Activated T-cell treated with anti-CD3 and anti-CD28 coated beads, Interleukin-2, amount 50 U/mL, for 72 hours (primary cell): ENCODE measurements around the gene DEGS2. TPM values are rescaled to one million over a fixed set of nuclear protein-coding genes. Genes with fewer than 3 reads are reported as not detected.
"Not testable (repeated sequence)": the region's sequence is repeated elsewhere in the genome, so short reads cannot be mapped to it uniquely, and the experiment has no call there.

ENCODE experiments used
- ATAC-seq, 2 donors: fragments of 150-1000 bp; cut with Tn5 transposase; replicated peaks in 1 of 2; 2 replicates each; pipeline ENCODE4 v1.10.0; 2021; ENCODE audit warnings: moderate library complexity in 2 of 2, mild to moderate bottlenecking in 1 of 2
- DNase-seq, 2 donors: peaks; one replicate each; pipeline ENCODE4 v3.0.0; 2021 to 2022; ENCODE audit warnings: mixed read lengths in 1 of 2
- H3K27ac Mint-ChIP-seq: one replicate; pipeline ENCODE4 v1.8.0; 2022; ENCODE audit warnings: mild to moderate bottlenecking, moderate library complexity, mixed read lengths
- H3K27me3 Mint-ChIP-seq: one replicate; pipeline ENCODE4 v1.8.0; 2022; ENCODE audit warnings: low read depth, mixed read lengths
- H3K36me3 Mint-ChIP-seq, 2 donors: one replicate each; pipeline ENCODE4 v1.8.0; 2022; ENCODE audit warnings: mixed read lengths in 2 of 2, mild to moderate bottlenecking in 1 of 2; ENCODE audit not compliant: insufficient read depth in 2 of 2
- H3K4me1 Mint-ChIP-seq: one replicate; pipeline ENCODE4 v1.8.0; 2022; ENCODE audit warnings: low read depth, mixed read lengths
- H3K4me3 Mint-ChIP-seq, 2 donors: one replicate each; pipeline ENCODE4 v1.8.0; 2022; ENCODE audit warnings: mild to moderate bottlenecking in 2 of 2, mixed read lengths in 2 of 2, moderate library complexity in 2 of 2
- H3K9me3 Mint-ChIP-seq, 2 donors: one replicate each; pipeline ENCODE4 v1.8.0; 2022; ENCODE audit warnings: mixed read lengths in 2 of 2
- total RNA-seq, 2 donors: library from RNA; stranded (reverse); gene quantifications; one replicate each; pipeline ENCODE4 v1.2.3, GENCODE V29; 2022

DEGS2 gene
- total RNA-seq, 2 donors from 2014 or later, result 1.8 to 4.2 TPM

DNA sequence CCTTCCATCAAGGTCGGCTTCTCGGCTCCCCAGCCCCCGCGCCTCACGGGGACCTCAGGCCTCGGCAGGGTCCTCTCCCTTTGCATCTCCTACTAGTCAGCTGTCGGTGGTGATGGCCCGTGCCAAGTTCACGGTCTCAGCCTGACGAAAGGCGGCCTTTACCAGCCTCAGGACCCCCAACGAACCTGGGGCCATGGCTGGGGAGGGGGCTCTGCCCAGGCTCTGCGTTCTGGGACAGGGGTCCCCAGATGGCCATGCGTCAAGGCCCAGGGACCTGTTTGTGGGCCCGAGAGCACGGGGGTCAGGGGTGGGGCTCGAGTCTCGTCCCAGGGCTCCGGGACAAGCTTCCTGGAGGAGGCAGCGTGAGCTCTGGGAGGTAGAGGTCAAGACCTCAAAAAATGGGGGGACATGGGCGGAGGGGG lies 32.8 kb upstream of the DEGS2 start:
- Mint-ChIP-seq H3K27ac (peak overlapping the region; percentile 74), H3K4me3 (peak overlapping the region; percentile 80 to 81), H3K9me3 (no peaks in the 10 kb centered on the region), H3K27me3 (no peaks in the 10 kb centered on the region), H3K4me1 (peaks cover 11% of the 10 kb centered on the region), H3K36me3 (no peaks in the 10 kb centered on the region)
- no peak for ATAC-seq
- peak; percentile 12 to 19 for DNase-seq

- Mint-ChIP-seq H3K4me1 (peaks cover 11% of the 10 kb centered on the region), H3K27ac (peak overlapping the region; percentile 54), H3K9me3 (no peaks in the 10 kb centered on the region), H3K4me3 (peak overlapping the region; percentile 18 to 80), H3K27me3 (no peaks in the 10 kb centered on the region), H3K36me3 (no peaks in the 10 kb centered on the region)
- DNase-seq (no peak), ATAC-seq (no peak)
These were observed 32.3 kb upstream of the DEGS2 start for GRCh38 chr14:100191584-100192249.

- Mint-ChIP-seq H3K27me3 (no peaks in the 10 kb centered on the region), H3K36me3 (no peaks in the 10 kb centered on the region), H3K4me1 (peaks cover 11% of the 10 kb centered on the region), H3K27ac (no peak overlapping the region), H3K4me3 (no peak overlapping the region), H3K9me3 (no peaks in the 10 kb centered on the region)
- DNase-seq, result no peak
- ATAC-seq, result no peak
These were observed 30.7 kb upstream of the DEGS2 start for GRCh38 chr14:100190126-100190525.

DNA sequence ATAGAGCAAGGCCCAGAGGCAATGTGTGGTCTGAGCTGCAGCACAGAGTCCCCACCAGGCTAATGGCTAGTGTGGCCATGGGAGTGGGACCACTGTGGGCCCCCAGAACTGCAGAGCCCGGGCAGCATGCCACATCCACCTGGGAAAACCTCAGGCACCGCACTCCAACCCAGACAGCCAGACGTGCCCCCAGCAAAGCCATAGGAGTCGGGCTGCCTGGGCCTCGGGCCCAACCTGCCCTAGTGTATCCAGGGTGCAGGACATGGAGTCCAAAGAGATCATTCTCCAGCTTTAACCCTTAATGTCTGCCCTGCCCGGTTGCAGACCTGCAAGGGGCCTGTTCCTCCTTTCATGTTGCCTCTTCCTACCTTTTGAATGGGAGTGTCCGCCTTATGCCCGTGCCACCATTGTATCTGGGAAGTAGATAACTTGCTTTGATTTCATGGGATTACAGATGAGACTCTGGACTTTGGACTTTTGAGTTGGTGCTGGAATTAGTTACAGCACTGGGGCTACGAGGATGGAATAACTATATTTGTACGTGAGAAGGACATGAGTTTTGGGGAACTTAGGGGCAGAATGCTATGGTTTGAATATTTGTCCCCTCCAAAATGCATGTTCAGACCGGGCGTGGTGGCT lies 29.1 kb upstream of the DEGS2 start:
- no peaks in the 10 kb centered on the region for H3K27me3 Mint-ChIP-seq
- H3K9me3 Mint-ChIP-seq, result no peaks in the 10 kb centered on the region
- H3K4me3 Mint-ChIP-seq, result no peak overlapping the region
- H3K4me1 Mint-ChIP-seq, result peaks cover 10% of the 10 kb centered on the region
- H3K27ac Mint-ChIP-seq, result no peak overlapping the region
- ATAC-seq, result no peak
- no peaks in the 10 kb centered on the region for H3K36me3 Mint-ChIP-seq
- DNase-seq, result no peak

DNA sequence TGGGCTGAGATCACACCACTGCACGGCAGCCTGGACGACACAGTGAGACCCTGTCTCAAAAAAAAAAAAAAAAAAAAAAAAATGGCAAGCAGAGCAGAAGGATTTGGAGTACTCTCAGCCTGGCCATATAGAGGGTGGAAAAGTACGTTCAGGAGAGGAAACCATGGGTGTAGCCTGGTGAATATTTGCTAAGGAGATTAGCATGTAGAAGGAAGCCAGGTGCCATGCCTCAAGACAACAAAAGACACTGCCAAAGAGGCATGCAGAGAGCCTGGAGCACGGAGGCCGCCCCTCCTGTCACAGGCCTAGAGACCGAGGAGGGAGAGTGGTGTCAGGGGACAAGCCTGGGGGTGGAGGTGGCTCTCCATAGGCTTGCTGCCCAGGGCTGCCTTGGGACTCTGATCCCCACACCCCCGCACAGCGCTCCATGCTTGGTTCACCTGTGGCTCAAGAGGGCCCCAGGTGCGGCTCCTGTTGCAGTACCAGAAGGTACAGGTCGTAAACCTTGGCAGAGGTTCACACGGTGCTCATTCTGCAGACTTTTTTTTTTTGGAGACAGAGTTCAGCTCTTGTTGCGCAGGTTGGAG lies 27.9 kb upstream of the DEGS2 start:
- ATAC-seq, result no peak
- no peaks in the 10 kb centered on the region for H3K27me3 Mint-ChIP-seq
- no peak overlapping the region for H3K27ac Mint-ChIP-seq
- H3K9me3 Mint-ChIP-seq, result no peaks in the 10 kb centered on the region
- peaks cover 2% of the 10 kb centered on the region for H3K4me1 Mint-ChIP-seq
- no peak overlapping the region for H3K4me3 Mint-ChIP-seq
- no peaks in the 10 kb centered on the region for H3K36me3 Mint-ChIP-seq
- DNase-seq, result no peak

DNA sequence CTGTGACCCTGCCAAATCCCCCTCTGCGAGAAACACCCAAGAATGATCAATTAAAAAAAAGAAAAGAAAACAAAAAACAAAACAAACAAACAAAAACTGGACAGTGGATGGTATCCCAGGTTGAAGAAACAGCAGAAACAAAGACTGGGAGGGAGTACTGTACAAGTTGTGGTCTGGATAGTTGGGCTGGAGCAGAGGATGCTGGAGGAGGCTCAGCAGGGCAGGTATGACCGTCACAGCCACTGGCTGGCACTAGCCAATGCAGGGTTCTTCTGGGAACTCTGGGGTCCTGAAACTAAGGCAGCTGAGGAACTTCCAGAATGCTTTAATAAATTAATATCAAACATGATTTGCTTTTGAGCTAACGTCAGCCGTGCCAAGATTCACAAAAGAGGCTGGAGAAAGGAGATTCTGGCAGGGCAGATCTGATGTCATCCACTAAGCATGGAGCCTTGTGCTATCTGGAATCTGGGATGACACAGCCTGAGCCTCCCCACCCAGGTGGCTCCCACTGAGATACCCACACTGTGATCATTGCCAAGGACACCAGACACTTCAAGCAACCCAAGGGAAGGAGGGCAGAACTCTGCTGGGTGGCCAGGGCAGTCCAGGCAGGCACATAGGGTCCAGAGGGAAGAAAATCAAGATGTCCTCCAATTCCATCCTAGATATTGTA lies 22.6 kb upstream of the DEGS2 start:
- not testable (repeated sequence) for H3K27me3 Mint-ChIP-seq, ATAC-seq, H3K9me3 Mint-ChIP-seq, H3K36me3 Mint-ChIP-seq, H3K4me3 Mint-ChIP-seq, H3K27ac Mint-ChIP-seq, DNase-seq, H3K4me1 Mint-ChIP-seq

GRCh38 chr14:100180671-100181070 lies 21.2 kb upstream of the DEGS2 start:
- H3K4me1 Mint-ChIP-seq, ATAC-seq: not testable (repeated sequence)

DNA sequence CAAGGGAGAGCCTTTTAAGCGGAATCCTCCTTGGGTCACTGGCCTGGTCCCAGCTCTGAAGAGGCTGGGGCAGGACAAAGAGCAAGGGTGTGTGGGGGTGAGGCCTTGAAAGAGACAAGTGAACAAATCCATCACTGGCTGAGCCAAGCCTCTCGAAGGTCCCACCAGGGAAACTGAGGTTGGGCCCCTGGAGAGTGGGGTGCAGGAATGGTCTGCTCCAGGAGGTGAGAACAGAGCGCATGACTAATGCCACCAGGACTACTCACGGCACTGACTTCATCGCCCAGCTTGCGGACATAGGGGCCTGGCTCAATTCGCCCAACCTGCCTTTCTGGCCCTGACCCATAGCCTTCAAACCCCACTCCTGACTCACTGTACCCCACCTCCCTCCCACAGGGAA lies 19.2 kb upstream of the DEGS2 start:
- H3K27me3 Mint-ChIP-seq, result no peaks in the 10 kb centered on the region
- no peaks in the 10 kb centered on the region for H3K9me3 Mint-ChIP-seq
- ATAC-seq (no peak), DNase-seq (no peak)
- no peak overlapping the region for H3K27ac Mint-ChIP-seq
- H3K4me1 Mint-ChIP-seq, result no peaks in the 10 kb centered on the region
- no peaks in the 10 kb centered on the region for H3K36me3 Mint-ChIP-seq
- H3K4me3 Mint-ChIP-seq, result no peak overlapping the region

More at GRCh38 chr14:100180671-100181070, 21.2 kb upstream of the DEGS2 start:
- H3K36me3 Mint-ChIP-seq, DNase-seq, H3K27me3 Mint-ChIP-seq, H3K4me3 Mint-ChIP-seq, H3K9me3 Mint-ChIP-seq, H3K27ac Mint-ChIP-seq: not testable (repeated sequence)

DNA sequence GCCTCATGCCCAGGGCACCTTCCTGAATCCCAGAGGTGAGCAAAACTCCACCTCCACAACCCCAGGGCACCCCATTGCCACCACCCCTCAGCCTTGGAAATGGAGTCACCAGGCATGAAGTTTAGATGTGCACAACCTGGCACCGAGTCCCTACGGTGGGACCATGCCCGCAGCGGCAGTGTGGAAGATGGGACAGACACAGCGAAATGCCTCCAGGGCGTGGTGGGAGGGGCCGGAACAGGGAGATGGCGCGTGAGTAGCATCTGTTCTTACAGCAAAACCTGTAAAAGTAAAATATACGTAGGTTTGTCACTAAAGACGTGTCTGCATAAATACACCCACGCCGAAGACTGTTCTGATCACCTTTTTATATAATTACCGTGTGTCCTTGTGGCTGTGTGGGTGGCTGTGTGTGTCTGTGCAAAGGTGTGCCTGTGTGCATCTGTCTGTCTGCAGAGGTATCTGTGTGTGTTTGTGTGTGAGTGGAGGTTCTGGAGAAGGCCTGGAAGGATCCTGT lies 17.4 kb upstream of the DEGS2 start:
- H3K9me3 Mint-ChIP-seq, result no peaks in the 10 kb centered on the region
- no peaks in the 10 kb centered on the region for H3K4me1 Mint-ChIP-seq
- H3K36me3 Mint-ChIP-seq, result no peaks in the 10 kb centered on the region
- no peak overlapping the region for H3K4me3 Mint-ChIP-seq
- no peak for DNase-seq
- ATAC-seq, result no peak
- H3K27me3 Mint-ChIP-seq, result peaks cover 5% of the 10 kb centered on the region
- no peak overlapping the region for H3K27ac Mint-ChIP-seq

GRCh38 chr14:100173353-100173752 lies 13.9 kb upstream of the DEGS2 start:
- Mint-ChIP-seq H3K27me3 (peaks cover 5% of the 10 kb centered on the region), H3K4me3 (no peak overlapping the region), H3K36me3 (no peaks in the 10 kb centered on the region), H3K9me3 (no peaks in the 10 kb centered on the region), H3K27ac (no peak overlapping the region), H3K4me1 (no peaks in the 10 kb centered on the region)
- DNase-seq (no peak), ATAC-seq (no peak)

DNA sequence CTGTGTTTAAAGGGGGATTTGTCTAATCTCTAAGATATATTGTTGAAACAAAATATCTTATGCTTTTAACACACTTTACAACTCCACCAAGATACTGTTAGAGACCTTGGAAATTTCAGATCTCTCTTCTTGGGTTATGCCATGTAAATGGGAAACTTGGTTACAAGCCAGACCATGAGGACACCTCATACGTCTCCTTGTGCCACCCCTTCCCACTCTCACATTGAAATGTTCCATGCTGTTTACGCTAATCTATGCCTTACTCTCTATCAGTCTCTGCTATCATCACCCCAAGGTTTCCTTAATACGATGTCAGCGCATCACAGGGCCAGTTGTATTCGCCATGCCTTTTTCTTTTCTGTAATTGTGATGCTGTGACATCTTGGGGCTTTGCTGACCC lies 13.4 kb upstream of the DEGS2 start:
- Mint-ChIP-seq H3K27me3 (peaks cover 5% of the 10 kb centered on the region), H3K4me3 (no peak overlapping the region)

GRCh38 chr14:100170880-100171279 lies 11.4 kb upstream of the DEGS2 start:
- Mint-ChIP-seq H3K4me3 (no peak overlapping the region), H3K36me3 (peaks cover 0 to 2% of the 10 kb centered on the region in 2 donors)
- ATAC-seq, result no peak

More for the DNA sequence above, 13.4 kb upstream of the DEGS2 start:
- Mint-ChIP-seq H3K4me1 (no peaks in the 10 kb centered on the region), H3K27ac (no peak overlapping the region), H3K9me3 (no peaks in the 10 kb centered on the region), H3K36me3 (no peaks in the 10 kb centered on the region)
- ATAC-seq, result no peak
- no peak for DNase-seq

DNA sequence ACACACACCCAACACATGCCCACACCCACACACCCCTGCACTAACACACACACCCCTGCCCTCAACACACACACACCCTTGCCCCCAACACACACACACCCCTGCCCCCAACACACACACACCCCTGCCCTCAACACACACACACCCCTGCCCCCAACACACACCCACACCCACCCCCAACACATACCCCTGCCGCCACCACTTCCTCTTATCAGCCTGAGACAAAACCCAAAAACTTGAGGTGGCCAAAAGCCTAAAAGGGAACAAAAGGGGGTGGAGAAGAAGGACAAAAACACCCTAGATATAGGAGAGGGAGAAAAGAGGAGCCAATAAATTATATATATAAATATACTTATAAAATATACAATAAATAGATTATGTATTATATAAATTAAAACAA lies 9.1 kb upstream of the DEGS2 start:
- Mint-ChIP-seq H3K36me3 (peaks cover 0 to 2% of the 10 kb centered on the region in 2 donors), H3K4me3 (no peak overlapping the region), H3K27me3 (peaks cover 4% of the 10 kb centered on the region), H3K4me1 (peaks cover 9% of the 10 kb centered on the region), H3K9me3 (peaks cover 0 to 1% of the 10 kb centered on the region in 2 donors), H3K27ac (no peak overlapping the region)
- no peak for DNase-seq
- no peak for ATAC-seq

More at GRCh38 chr14:100170880-100171279, 11.4 kb upstream of the DEGS2 start:
- DNase-seq, result no peak
- H3K27me3 Mint-ChIP-seq, result peaks cover 5% of the 10 kb centered on the region
- peaks cover 0 to 1% of the 10 kb centered on the region in 2 donors for H3K9me3 Mint-ChIP-seq
- H3K27ac Mint-ChIP-seq, result no peak overlapping the region
- peaks cover 9% of the 10 kb centered on the region for H3K4me1 Mint-ChIP-seq
